Astrocyte of the hippocampus (primary cell): ENCODE data around the gene MRPL55.
"Not testable (repeated sequence)": the region's sequence is repeated elsewhere in the genome, so short reads cannot be mapped to it uniquely, and the experiment has no call there.

ENCODE experiments used
- DNase-seq: peaks from one replicate; pipeline ENCODE4 v3.0.0; 2011; ENCODE audit warnings: low read depth, low spot score

The MRPL55 gene

GRCh38 chr1:228122921-228123441, 13.9 kb upstream of the MRPL55 start:
- DNase-seq: no peak

- DNase-seq: no peak
These were observed 11.9 kb upstream of the MRPL55 start for GRCh38 chr1:228120857-228121489.

- DNase-seq: no peak
These were observed 11.3 kb upstream of the MRPL55 start for GRCh38 chr1:228120351-228120750.

DNA sequence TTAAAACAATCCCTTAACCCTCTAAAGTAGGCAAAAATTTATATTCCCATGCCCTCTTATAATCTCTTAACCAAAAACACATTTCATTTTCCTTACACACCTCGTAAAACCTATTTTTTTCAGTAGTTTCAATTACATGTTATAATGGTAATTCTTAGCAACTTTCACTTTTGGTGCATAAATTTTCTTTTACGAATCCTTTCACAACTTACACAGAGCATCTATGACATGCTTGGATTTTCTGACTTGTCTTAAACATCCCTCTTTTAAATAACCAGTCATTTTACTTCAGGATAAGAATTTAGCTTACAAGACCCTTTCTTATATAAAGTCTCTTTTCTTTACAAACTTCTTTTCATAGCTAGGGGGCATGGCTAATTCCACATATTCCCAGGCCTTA, 8.9 kb upstream of the MRPL55 start:
- DNase-seq: no peak

DNA sequence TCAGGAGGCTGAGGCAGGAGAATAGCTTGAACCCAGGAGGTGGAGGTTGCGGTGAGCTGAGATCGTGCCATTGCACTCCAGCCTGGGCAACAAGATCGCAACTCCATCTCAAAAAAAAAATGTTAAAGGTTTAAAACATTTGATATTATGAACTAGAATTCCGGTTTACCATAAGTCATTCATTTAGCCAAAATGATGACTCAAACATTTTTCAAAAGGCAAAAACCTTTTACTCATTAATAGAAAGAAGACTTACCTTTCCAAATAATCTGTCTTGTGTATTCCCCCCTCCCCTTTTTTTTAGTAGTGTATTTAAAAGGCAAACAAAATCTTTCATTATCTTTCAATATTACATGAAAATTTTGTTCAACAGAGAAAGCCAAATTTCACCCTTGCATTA, 8.2 kb upstream of the MRPL55 start:
- DNase-seq: no peak

- no peak for DNase-seq
These were observed 5.7 kb upstream of the MRPL55 start for GRCh38 chr1:228114827-228115226.

DNA sequence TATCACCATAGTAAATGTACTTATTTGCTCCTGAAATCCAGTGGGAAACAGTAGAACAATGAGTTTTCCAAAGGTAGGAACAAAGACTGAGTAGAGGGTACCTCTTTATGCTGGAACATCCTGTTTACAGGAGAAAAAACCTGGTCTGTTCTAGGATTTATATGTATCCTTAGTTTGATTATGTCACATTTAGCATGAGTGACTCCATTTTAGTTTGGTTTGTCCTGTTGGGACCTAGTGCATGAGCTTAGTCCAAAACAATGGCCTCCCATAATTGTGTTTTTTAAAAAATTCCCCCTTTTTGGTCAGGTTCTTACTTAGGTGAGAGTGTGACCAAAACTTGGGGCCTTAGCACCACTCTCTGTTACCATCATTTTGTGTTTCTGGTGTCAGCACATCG, 3.5 kb upstream of the MRPL55 start:
- no peak for DNase-seq

GRCh38 chr1:228112167-228112566, 3.1 kb upstream of the MRPL55 start:
- DNase-seq: no peak

GRCh38 chr1:228111315-228111714, 2.2 kb upstream of the MRPL55 start:
- DNase-seq: not testable (repeated sequence)

DNA sequence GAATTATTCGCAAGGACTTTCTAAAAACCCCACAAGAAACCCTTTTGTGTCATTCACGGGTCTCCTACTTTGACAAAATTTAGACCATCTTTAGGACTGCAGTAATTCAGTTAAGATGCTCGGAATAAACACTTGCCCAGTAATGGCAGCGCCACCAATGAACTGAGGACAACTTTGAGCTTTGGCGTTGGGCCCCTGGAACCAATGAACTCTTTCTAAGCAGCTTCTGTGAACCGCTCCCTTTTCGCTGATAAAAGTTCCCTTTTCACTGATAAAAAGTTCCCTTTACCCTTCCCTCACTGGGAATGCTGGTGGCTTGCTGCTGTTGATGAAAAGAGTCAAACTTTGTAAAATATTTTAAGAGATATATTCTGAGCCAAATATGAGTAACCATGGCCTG, 1.5 kb upstream of the MRPL55 start:
- DNase-seq: no peak

GRCh38 chr1:228109962-228110488, 926 bp upstream of the MRPL55 start:
- DNase-seq: peak; percentile 17

GRCh38 chr1:228108742-228109072, 392 bp downstream of the MRPL55 start:
- DNase-seq: no peak

GRCh38 chr1:228108055-228108690, 926 bp downstream of the MRPL55 start:
- no peak for DNase-seq

DNA sequence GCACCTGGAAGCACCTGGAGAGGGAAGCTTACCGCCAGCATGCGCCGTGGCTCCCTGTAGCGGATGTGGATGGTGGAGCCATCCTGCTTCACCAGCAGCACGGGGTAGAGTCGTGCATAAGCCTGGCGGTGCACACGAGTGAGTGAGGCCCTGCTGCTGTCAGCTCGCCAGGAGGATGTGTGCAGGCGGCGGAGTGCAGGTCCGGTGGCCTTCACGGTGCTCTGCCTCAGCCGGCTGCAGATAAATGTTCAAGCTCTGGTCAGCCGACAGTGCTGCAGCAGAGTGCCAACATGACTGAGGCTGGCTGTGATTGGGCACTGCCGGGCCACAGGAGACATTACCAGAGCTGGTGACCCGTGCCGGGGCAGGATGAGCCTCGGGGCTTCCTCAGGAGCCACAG, 1.5 kb downstream of the MRPL55 start:
- no peak for DNase-seq

GRCh38 chr1:228106800-228107054, 2.4 kb downstream of the MRPL55 start:
- no peak for DNase-seq

- DNase-seq: no peak
These were observed 2.9 kb downstream of the MRPL55 start for GRCh38 chr1:228105996-228106799.

DNA sequence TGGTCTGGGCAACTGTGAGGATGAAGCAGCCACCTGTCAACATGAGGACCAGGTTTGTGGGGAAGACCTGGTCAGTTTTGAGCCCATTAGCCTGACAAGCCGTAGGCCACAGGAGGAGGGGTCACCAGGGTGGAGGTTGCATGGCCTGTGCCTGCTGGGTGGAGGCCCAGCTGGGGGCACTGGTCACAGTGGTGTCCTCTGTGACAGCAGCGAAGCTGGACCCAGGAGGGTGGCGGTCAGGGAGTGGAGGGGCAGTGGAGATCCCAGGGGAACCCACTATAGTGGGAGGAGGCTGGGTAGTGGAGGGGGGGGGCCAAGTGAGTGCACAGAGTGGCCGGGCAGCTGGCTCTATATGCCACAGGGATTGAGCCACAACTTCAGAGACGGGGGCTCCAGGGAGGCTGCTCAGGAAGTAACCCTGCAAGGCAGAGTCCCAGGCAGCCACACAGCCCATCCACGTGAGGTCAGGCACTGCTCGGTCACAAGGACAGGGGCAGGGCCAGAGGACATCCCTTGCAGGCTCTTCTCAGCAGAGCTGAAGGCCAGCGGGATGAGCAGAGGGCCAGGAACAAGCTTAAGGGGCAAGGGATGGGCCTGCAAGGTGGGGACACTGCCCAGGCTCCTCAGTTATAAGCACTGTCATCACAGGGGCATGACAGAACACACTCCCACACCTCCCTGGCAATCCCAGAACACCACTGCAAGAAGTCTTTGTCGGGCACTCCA, 3.7 kb downstream of the MRPL55 start:
- DNase-seq: no peak

DNA sequence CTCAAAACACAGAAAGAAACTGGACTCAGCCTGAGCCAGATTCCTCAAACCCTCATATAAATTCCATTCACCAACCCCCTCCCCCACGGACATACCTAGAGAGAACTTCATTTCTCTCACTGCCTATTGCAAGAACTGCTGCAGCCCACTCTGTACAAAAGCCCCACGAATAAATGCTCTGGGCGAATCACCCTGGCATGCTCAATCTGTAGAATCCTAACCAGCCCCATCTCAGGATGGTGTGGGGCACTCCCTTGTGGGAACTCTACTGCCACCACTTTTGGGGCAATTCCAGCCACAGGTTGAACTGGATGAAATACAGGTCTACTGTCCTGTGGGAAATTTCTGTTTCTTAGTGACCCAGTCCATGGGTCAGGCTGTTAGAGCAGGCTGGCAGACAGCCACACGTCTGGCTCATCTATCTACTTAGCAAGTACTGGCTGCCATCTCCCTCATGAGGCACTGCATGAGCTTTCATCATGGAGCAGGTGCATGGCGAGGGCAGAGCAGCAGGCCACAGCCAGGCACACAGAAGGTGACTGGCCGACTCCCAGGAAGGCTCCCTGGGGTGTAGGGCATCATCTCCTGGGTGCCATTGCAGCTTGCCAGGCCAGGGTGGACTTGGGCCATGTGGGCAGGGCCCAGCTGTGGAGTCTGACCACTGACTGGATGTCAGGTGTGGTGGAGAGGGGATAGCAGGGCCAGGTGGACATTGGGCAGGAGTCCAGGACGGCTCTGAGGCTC, 4.4 kb downstream of the MRPL55 start:
- DNase-seq: no peak

GRCh38 chr1:228102791-228103620, 6.1 kb downstream of the MRPL55 start, which contains the start of gene C1orf35:
C1orf35 (minus strand) TSS chr1:228103325; CDS start chr1:228103227, 98 bp downstream.
- peak; percentile 98 for DNase-seq
